ENCODE measurements around the gene CCDC177. TPM values are rescaled to one million over a fixed set of nuclear protein-coding genes. Genes with fewer than 3 reads are reported as not detected.

The CCDC177 gene
- total RNA-seq, 1 experiment from 2014 or later = 0.06 TPM

- DNase-seq = no peak
- Histone ChIP-seq H3K4me3 (no peak overlapping the region), H3K9me3 (replicated peaks) (no peaks in the 10 kb centered on the region), H3K27me3 (no peaks in the 10 kb centered on the region), H3K36me3 (no peaks in the 10 kb centered on the region), H3K27ac (no peak overlapping the region), H3K4me1 (no peaks in the 10 kb centered on the region)
These were observed 8.2 kb upstream of the CCDC177 start for GRCh38 chr14:69582829-69583228.

- H3K36me3 ChIP-seq = no peaks in the 10 kb centered on the region
- H3K9me3 ChIP-seq (replicated peaks) = no peaks in the 10 kb centered on the region
- no peaks in the 10 kb centered on the region for H3K27me3 ChIP-seq
- no peak overlapping the region for H3K27ac ChIP-seq
- DNase-seq = no peak
- H3K4me3 ChIP-seq = no peak overlapping the region
- no peaks in the 10 kb centered on the region for H3K4me1 ChIP-seq
These were observed 7.5 kb upstream of the CCDC177 start for GRCh38 chr14:69582212-69582611.

GRCh38 chr14:69581316-69581935 is 6.8 kb upstream of the CCDC177 start:
- H3K27ac ChIP-seq = no peak overlapping the region
- no peaks in the 10 kb centered on the region for H3K4me1 ChIP-seq
- no peak for DNase-seq
- no peaks in the 10 kb centered on the region for H3K9me3 ChIP-seq (replicated peaks)
- H3K36me3 ChIP-seq = no peaks in the 10 kb centered on the region
- no peaks in the 10 kb centered on the region for H3K27me3 ChIP-seq
- no peak overlapping the region for H3K4me3 ChIP-seq

GRCh38 chr14:69580009-69580577 is 5.4 kb upstream of the CCDC177 start:
- Histone ChIP-seq H3K4me1 (no peaks in the 10 kb centered on the region), H3K27ac (no peak overlapping the region), H3K4me3 (no peak overlapping the region), H3K36me3 (no peaks in the 10 kb centered on the region), H3K27me3 (no peaks in the 10 kb centered on the region), H3K9me3 (replicated peaks) (no peaks in the 10 kb centered on the region)
- peak; percentile 42 to 62 for DNase-seq

GRCh38 chr14:69579476-69579875 is 4.8 kb upstream of the CCDC177 start:
- H3K27me3 ChIP-seq = no peaks in the 10 kb centered on the region
- no peak for DNase-seq
- no peaks in the 10 kb centered on the region for H3K36me3 ChIP-seq
- no peak overlapping the region for H3K27ac ChIP-seq
- H3K4me1 ChIP-seq = no peaks in the 10 kb centered on the region
- no peaks in the 10 kb centered on the region for H3K9me3 ChIP-seq (replicated peaks)
- H3K4me3 ChIP-seq = no peak overlapping the region

- no peak for DNase-seq
- Histone ChIP-seq H3K4me3 (peak overlapping the region; percentile 52), H3K4me1 (0 out of 2 replicates have a peak, but pooled peaks cover 2% of the 10 kb centered on the region), H3K27me3 (no peaks in the 10 kb centered on the region), H3K27ac (no peak overlapping the region), H3K9me3 (replicated peaks) (no peaks in the 10 kb centered on the region), H3K36me3 (no peaks in the 10 kb centered on the region)
These were observed 254 bp upstream of the CCDC177 start for GRCh38 chr14:69574954-69575295.

- Histone ChIP-seq H3K9me3 (replicated peaks) (no peaks in the 10 kb centered on the region), H3K27me3 (no peaks in the 10 kb centered on the region), H3K4me1 (0 out of 2 replicates have a peak, but pooled peaks cover 2% of the 10 kb centered on the region), H3K4me3 (peak overlapping the region; percentile 52), H3K27ac (no peak overlapping the region), H3K36me3 (no peaks in the 10 kb centered on the region)
- DNase-seq = peak; percentile 55 to 64
These were observed 824 bp downstream of the CCDC177 start for GRCh38 chr14:69573831-69574262.

GRCh38 chr14:69573205-69573830 is 1.4 kb downstream of the CCDC177 start:
- Histone ChIP-seq H3K27ac (no peak overlapping the region), H3K27me3 (no peaks in the 10 kb centered on the region), H3K4me3 (peak overlapping the region; percentile 52), H3K9me3 (replicated peaks) (no peaks in the 10 kb centered on the region), H3K36me3 (no peaks in the 10 kb centered on the region), H3K4me1 (0 out of 2 replicates have a peak, but pooled peaks cover 2% of the 10 kb centered on the region)
- DNase-seq = no peak

GRCh38 chr14:69572841-69573135 is 1.9 kb downstream of the CCDC177 start:
- no peaks in the 10 kb centered on the region for H3K27me3 ChIP-seq
- H3K4me1 ChIP-seq = 0 out of 2 replicates have a peak, but pooled peaks cover 2% of the 10 kb centered on the region
- no peak for DNase-seq
- no peak overlapping the region for H3K27ac ChIP-seq
- no peak overlapping the region for H3K4me3 ChIP-seq
- no peaks in the 10 kb centered on the region for H3K9me3 ChIP-seq (replicated peaks)
- no peaks in the 10 kb centered on the region for H3K36me3 ChIP-seq

GRCh38 chr14:69572030-69572840 is 2.4 kb downstream of the CCDC177 start:
- H3K9me3 ChIP-seq (replicated peaks) = no peaks in the 10 kb centered on the region
- no peak overlapping the region for H3K27ac ChIP-seq
- peak; percentile 15 to 30 for DNase-seq
- 0 out of 2 replicates have a peak, but pooled peaks cover 2% of the 10 kb centered on the region for H3K4me1 ChIP-seq
- H3K4me3 ChIP-seq = peak overlapping the region; percentile 39
- no peaks in the 10 kb centered on the region for H3K27me3 ChIP-seq
- H3K36me3 ChIP-seq = no peaks in the 10 kb centered on the region

GRCh38 chr14:69571449-69572029 is 3.1 kb downstream of the CCDC177 start:
- DNase-seq = no peak
- Histone ChIP-seq H3K27ac (no peak overlapping the region), H3K4me1 (0 out of 2 replicates have a peak, but pooled peaks cover 2% of the 10 kb centered on the region), H3K36me3 (no peaks in the 10 kb centered on the region), H3K4me3 (no peak overlapping the region; the same call in 1 of the 2 replicates), H3K27me3 (no peaks in the 10 kb centered on the region), H3K9me3 (replicated peaks) (no peaks in the 10 kb centered on the region)

GRCh38 chr14:69570836-69571330 is 3.8 kb downstream of the CCDC177 start:
- H3K4me3 ChIP-seq = no peak overlapping the region
- no peaks in the 10 kb centered on the region for H3K9me3 ChIP-seq (replicated peaks)
- H3K36me3 ChIP-seq = no peaks in the 10 kb centered on the region
- H3K27ac ChIP-seq = no peak overlapping the region
- H3K27me3 ChIP-seq = no peaks in the 10 kb centered on the region
- 0 out of 2 replicates have a peak, but pooled peaks cover 2% of the 10 kb centered on the region for H3K4me1 ChIP-seq
- no peak for DNase-seq

- no peak for DNase-seq
- Histone ChIP-seq H3K4me1 (0 out of 2 replicates have a peak, but pooled peaks cover 2% of the 10 kb centered on the region), H3K9me3 (replicated peaks) (no peaks in the 10 kb centered on the region), H3K27ac (no peak overlapping the region), H3K4me3 (no peak overlapping the region), H3K27me3 (no peaks in the 10 kb centered on the region), H3K36me3 (no peaks in the 10 kb centered on the region)
These were observed 4.8 kb downstream of the CCDC177 start for GRCh38 chr14:69569859-69570258.

GRCh38 chr14:69567563-69567962 is 7.1 kb downstream of the CCDC177 start:
- H3K4me1 ChIP-seq = no peaks in the 10 kb centered on the region
- DNase-seq = no peak
- no peaks in the 10 kb centered on the region for H3K36me3 ChIP-seq
- no peaks in the 10 kb centered on the region for H3K27me3 ChIP-seq
- no peak overlapping the region for H3K4me3 ChIP-seq
- no peaks in the 10 kb centered on the region for H3K9me3 ChIP-seq (replicated peaks)
- no peak overlapping the region for H3K27ac ChIP-seq
